ENCODE measurements around the gene MCF2L2. TPM values are rescaled to one million over a fixed set of nuclear protein-coding genes. Genes with fewer than 3 reads are reported as not detected.
A peak's percentile ranks its signal among the peaks of the same experiment; 100 is the strongest.
"Not testable (repeated sequence)": the region's sequence is repeated elsewhere in the genome, so short reads cannot be mapped to it uniquely, and the experiment has no call there.

MCF2L2 gene
- total and polyA plus RNA-seq, 7 experiments from 2014 or later: 0.15 to 4.3 (median 0.47) TPM; not detected in 1

GRCh38 chr3:183167975-183168374 is 260.4 kb downstream of the MCF2L2 start:
- CTCF ChIA-PET; H3K36me3 Mint-ChIP-seq; ATAC-seq; H3K9me3 ChIP-seq (ENCODE audit: control insufficient read depth in 2 of 3, low read length in 3 of 3); H3K27ac Mint-ChIP-seq; H3K36me3 ChIP-seq (ENCODE audit: control insufficient read depth in 2 of 3, insufficient read depth in 3 of 3, low read length in 3 of 3); H3K4me3 Mint-ChIP-seq; DNase-seq; H3K27ac ChIP-seq (ENCODE audit: low read depth, low read length); H3K4me1 ChIP-seq (ENCODE audit: control insufficient read depth in 2 of 2, insufficient read depth in 2 of 2, low read length in 2 of 2); H3K27me3 ChIP-seq (ENCODE audit: control insufficient read depth in 2 of 2, insufficient read depth in 2 of 2, low read length in 2 of 2); H3K9me3 Mint-ChIP-seq; intact Hi-C loops (cut with micrococcal nuclease); H3K4me1 Mint-ChIP-seq; H3K4me3 ChIP-seq (ENCODE audit: low read length); POLR2A ChIA-PET: not testable (repeated sequence)
- H3K27me3 Mint-ChIP-seq: peaks cover 0 to 15% (median 0%) of the 10 kb centered on the region in 5 donors

GRCh38 chr3:183163563-183163962 is 264.9 kb downstream of the MCF2L2 start:
- Histone ChIP-seq H3K9me3 (ENCODE audit: control insufficient read depth in 2 of 3, low read length in 3 of 3) (no peaks in the 10 kb centered on the region), H3K36me3 (ENCODE audit: control insufficient read depth in 2 of 3, insufficient read depth in 3 of 3, low read length in 3 of 3) (peaks cover 0 to 4% (median 0%) of the 10 kb centered on the region in 3 experiments), H3K4me1 (ENCODE audit: control insufficient read depth in 2 of 2, insufficient read depth in 2 of 2, low read length in 2 of 2) (peaks cover 5% of the 10 kb centered on the region in 2 donors), H3K27ac (ENCODE audit: low read depth, low read length) (no peak overlapping the region), H3K27me3 (ENCODE audit: control insufficient read depth in 2 of 2, insufficient read depth in 2 of 2, low read length in 2 of 2) (no peaks in the 10 kb centered on the region), H3K4me3 (ENCODE audit: low read length) (no peak overlapping the region)
- peaks cover 8 to 32% (median 9%) of the 10 kb centered on the region in 7 donors for H3K4me1 Mint-ChIP-seq
- ChIA-PET CTCF (no interaction called here), POLR2A (no interaction called here)
- no peaks in the 10 kb centered on the region for H3K9me3 Mint-ChIP-seq
- peak overlapping the region; percentile 80 to 97 (median 86) for H3K4me3 Mint-ChIP-seq
- peaks cover 0 to 3% (median 0%) of the 10 kb centered on the region in 5 donors for H3K27me3 Mint-ChIP-seq
- no peak for DNase-seq
- no peak for ATAC-seq
- intact Hi-C loops (cut with micrococcal nuclease): loop anchor here (2.0 to 5.0 kb wide), 3 partner anchors 41 to 474 kb away; partner anchors contain the start of gene KLHL24 (in 1 of the 2)
- H3K27ac Mint-ChIP-seq: no peak overlapping the region
- H3K36me3 Mint-ChIP-seq: no peaks in the 10 kb centered on the region

- peak overlapping the region; percentile 61 for H3K27ac ChIP-seq (ENCODE audit: low read depth, low read length)
- Mint-ChIP-seq H3K4me3 (peak overlapping the region; percentile 80 to 97 (median 90)), H3K27ac (peak overlapping the region; percentile 46 to 90 (median 76)), H3K9me3 (no peaks in the 10 kb centered on the region), H3K36me3 (peaks cover 0 to 7% (median 0%) of the 10 kb centered on the region in 5 donors), H3K4me1 (peaks cover 8 to 33% (median 9%) of the 10 kb centered on the region in 7 donors), H3K27me3 (peaks cover 0 to 3% (median 0%) of the 10 kb centered on the region in 5 donors)
- ATAC-seq (no peak), DNase-seq (peak in 4 of 9 donors; percentile 12 to 18 (median 14))
- intact Hi-C loops (cut with micrococcal nuclease): loop anchor here (1.0 to 5.0 kb wide), 7 partner anchors 18 to 537 kb away; partner anchors contain the start of genes MCCC1 (in 2 of the 2) and KLHL24 (in 1 of the 2)
- H3K9me3 ChIP-seq (ENCODE audit: control insufficient read depth in 2 of 3, low read length in 3 of 3): no peaks in the 10 kb centered on the region
- H3K4me3 ChIP-seq (ENCODE audit: low read length): peak overlapping the region; percentile 92
- H3K36me3 ChIP-seq (ENCODE audit: control insufficient read depth in 2 of 3, insufficient read depth in 3 of 3, low read length in 3 of 3): peaks cover 0 to 4% (median 0%) of the 10 kb centered on the region in 3 experiments
- ChIA-PET CTCF (interaction anchor here (0.6 to 0.7 kb wide), 2 partner anchors 223 to 225 kb away, joined by 3 to 4 read pairs; no protein-coding TSS in a partner anchor), POLR2A (interaction anchor here (0.5 to 0.8 kb wide), 3 partner anchors 15 to 442 kb away, joined by 3 to 5 read pairs (median 4); no protein-coding TSS in a partner anchor)
- H3K27me3 ChIP-seq (ENCODE audit: control insufficient read depth in 2 of 2, insufficient read depth in 2 of 2, low read length in 2 of 2): no peaks in the 10 kb centered on the region
- H3K4me1 ChIP-seq (ENCODE audit: control insufficient read depth in 2 of 2, insufficient read depth in 2 of 2, low read length in 2 of 2): peaks cover 5% of the 10 kb centered on the region in 2 donors
These were observed 266.7 kb downstream of the MCF2L2 start for GRCh38 chr3:183161552-183162336.

GRCh38 chr3:183160616-183161015 is 267.8 kb downstream of the MCF2L2 start:
- Mint-ChIP-seq H3K36me3 (peaks cover 0 to 9% (median 0%) of the 10 kb centered on the region in 5 donors), H3K4me1 (peaks cover 8 to 33% (median 9%) of the 10 kb centered on the region in 7 donors), H3K27ac (peak overlapping the region in 2 of 9 donors; percentile 17 to 22), H3K27me3 (no peaks in the 10 kb centered on the region), H3K4me3 (peak overlapping the region in 9 of 10 donors; percentile 21 to 70 (median 46)), H3K9me3 (no peaks in the 10 kb centered on the region)
- no peak for DNase-seq
- ATAC-seq: no peak
- no peaks in the 10 kb centered on the region for H3K27me3 ChIP-seq (ENCODE audit: control insufficient read depth in 2 of 2, insufficient read depth in 2 of 2, low read length in 2 of 2)
- H3K4me3 ChIP-seq (ENCODE audit: low read length): no peak overlapping the region
- no peak overlapping the region for H3K27ac ChIP-seq (ENCODE audit: low read depth, low read length)
- peaks cover 0 to 4% (median 0%) of the 10 kb centered on the region in 3 experiments for H3K36me3 ChIP-seq (ENCODE audit: control insufficient read depth in 2 of 3, insufficient read depth in 3 of 3, low read length in 3 of 3)
- intact Hi-C loops (cut with micrococcal nuclease): loop anchor here (5.0 kb wide), 2 partner anchors 38 to 477 kb away; partner anchors contain the start of gene KLHL24 (in 1 of the 2)
- ChIA-PET CTCF (no interaction called here), POLR2A (interaction anchor here (0.7 kb wide), 1 partner anchor 245 kb away, joined by 3 read pairs; no protein-coding TSS in a partner anchor)
- no peaks in the 10 kb centered on the region for H3K9me3 ChIP-seq (ENCODE audit: control insufficient read depth in 2 of 3, low read length in 3 of 3)
- H3K4me1 ChIP-seq (ENCODE audit: control insufficient read depth in 2 of 2, insufficient read depth in 2 of 2, low read length in 2 of 2): peaks cover 5% of the 10 kb centered on the region in 2 donors

- Mint-ChIP-seq H3K27ac (peak overlapping the region in 1 of 9 donors; percentile 53), H3K36me3 (peaks cover 0 to 9% (median 0%) of the 10 kb centered on the region in 5 donors), H3K4me3 (peak overlapping the region in 1 of 10 donors; percentile 31), H3K9me3 (no peaks in the 10 kb centered on the region), H3K27me3 (no peaks in the 10 kb centered on the region), H3K4me1 (peaks cover 8 to 33% (median 9%) of the 10 kb centered on the region in 7 donors)
- ChIA-PET CTCF (no interaction called here), POLR2A (interaction anchor here (0.6 to 0.8 kb wide), 4 partner anchors 19 to 229 kb away, joined by 3 to 5 read pairs (median 3); no protein-coding TSS in a partner anchor)
- Histone ChIP-seq H3K9me3 (ENCODE audit: control insufficient read depth in 2 of 3, low read length in 3 of 3) (no peaks in the 10 kb centered on the region), H3K4me1 (ENCODE audit: control insufficient read depth in 2 of 2, insufficient read depth in 2 of 2, low read length in 2 of 2) (peaks cover 5% of the 10 kb centered on the region in 2 donors), H3K4me3 (ENCODE audit: low read length) (no peak overlapping the region), H3K36me3 (ENCODE audit: control insufficient read depth in 2 of 3, insufficient read depth in 3 of 3, low read length in 3 of 3) (peaks cover 0 to 4% (median 0%) of the 10 kb centered on the region in 3 experiments), H3K27ac (ENCODE audit: low read depth, low read length) (no peak overlapping the region), H3K27me3 (ENCODE audit: control insufficient read depth in 2 of 2, insufficient read depth in 2 of 2, low read length in 2 of 2) (no peaks in the 10 kb centered on the region)
- no peak for DNase-seq
- intact Hi-C loops (cut with micrococcal nuclease): no loop called here
- no peak for ATAC-seq
These were observed 269.1 kb downstream of the MCF2L2 start for GRCh38 chr3:183159333-183159732.

GRCh38 chr3:183158551-183159006 is 269.8 kb downstream of the MCF2L2 start:
- Histone ChIP-seq H3K36me3 (ENCODE audit: control insufficient read depth in 2 of 3, insufficient read depth in 3 of 3, low read length in 3 of 3) (peaks cover 0 to 4% (median 0%) of the 10 kb centered on the region in 3 experiments), H3K4me1 (ENCODE audit: control insufficient read depth in 2 of 2, insufficient read depth in 2 of 2, low read length in 2 of 2) (peaks cover 5% of the 10 kb centered on the region in 2 donors), H3K27ac (ENCODE audit: low read depth, low read length) (no peak overlapping the region), H3K9me3 (ENCODE audit: control insufficient read depth in 2 of 3, low read length in 3 of 3) (no peaks in the 10 kb centered on the region), H3K27me3 (ENCODE audit: control insufficient read depth in 2 of 2, insufficient read depth in 2 of 2, low read length in 2 of 2) (no peaks in the 10 kb centered on the region), H3K4me3 (ENCODE audit: low read length) (no peak overlapping the region)
- Mint-ChIP-seq H3K27me3 (no peaks in the 10 kb centered on the region), H3K4me1 (peaks cover 7 to 33% (median 9%) of the 10 kb centered on the region in 7 donors), H3K27ac (no peak overlapping the region), H3K36me3 (peaks cover 0 to 9% (median 0%) of the 10 kb centered on the region in 5 donors), H3K4me3 (no peak overlapping the region), H3K9me3 (no peaks in the 10 kb centered on the region)
- DNase-seq (peak in 1 of 9 donors; percentile 60), ATAC-seq (no peak)
- intact Hi-C loops (cut with micrococcal nuclease): no loop called here
- POLR2A ChIA-PET: interaction anchor here (0.6 to 0.7 kb wide), 2 partner anchors 21 kb away, joined by 3 to 5 read pairs; no protein-coding TSS in a partner anchor
- CTCF ChIA-PET: no interaction called here
